Glutamatergic neuron (in vitro differentiated cells): Measurements from ENCODE around the gene SPATA33. TPM values are rescaled to one million over a fixed set of nuclear protein-coding genes. Genes with fewer than 3 reads are reported as not detected.

Source experiments
- DNase-seq: peaks from one replicate; pipeline ENCODE4 v3.0.0; 2022
- H3K27ac Mint-ChIP-seq: one replicate; pipeline ENCODE4 v1.8.0; 2020; ENCODE audit warnings: mild to moderate bottlenecking, mixed read lengths, inconsistent platforms; ENCODE audit not compliant: unreplicated experiment
- H3K27me3 Mint-ChIP-seq: one replicate; pipeline ENCODE4 v1.8.0; 2020; ENCODE audit warnings: mild to moderate bottlenecking, moderate library complexity, mixed read lengths, inconsistent platforms; ENCODE audit not compliant: unreplicated experiment
- H3K36me3 Mint-ChIP-seq: one replicate; pipeline ENCODE4 v1.8.0; 2020; ENCODE audit warnings: mild to moderate bottlenecking, mixed read lengths, inconsistent platforms; ENCODE audit not compliant: unreplicated experiment
- H3K4me1 Mint-ChIP-seq: one replicate; pipeline ENCODE4 v1.8.0; 2020; ENCODE audit warnings: mild to moderate bottlenecking, low read depth, mixed read lengths, inconsistent platforms; ENCODE audit not compliant: unreplicated experiment
- H3K4me3 Mint-ChIP-seq: one replicate; pipeline ENCODE4 v1.8.0; 2020; ENCODE audit warnings: mild to moderate bottlenecking, mixed read lengths, inconsistent platforms; ENCODE audit not compliant: unreplicated experiment
- H3K9me3 Mint-ChIP-seq: one replicate; pipeline ENCODE4 v1.8.0; 2020; ENCODE audit warnings: mild to moderate bottlenecking, moderate library complexity, mixed read lengths, inconsistent platforms; ENCODE audit not compliant: unreplicated experiment
- total RNA-seq: library from RNA; stranded (reverse); fragmentation: NEBNext Ultra II Directional; extraction: Animal tissue kit (Norgen Biotek cat#: 25700); gene quantifications from one replicate; pipeline ENCODE4 v1.2.1, GENCODE V29; 2021; ENCODE audit not compliant: unreplicated experiment
- TF ChIP-seq, protein P1 (sequence below): fragments of 200-600 bp; sonication (generic); IDR thresholded peaks from one replicate; pipeline ENCODE4 v1.5.0; 2021; ENCODE audit not compliant: partially characterized antibody, unreplicated experiment

The SPATA33 gene
- total RNA-seq, 1 donor from 2014 or later = 18.0 TPM

DNA sequence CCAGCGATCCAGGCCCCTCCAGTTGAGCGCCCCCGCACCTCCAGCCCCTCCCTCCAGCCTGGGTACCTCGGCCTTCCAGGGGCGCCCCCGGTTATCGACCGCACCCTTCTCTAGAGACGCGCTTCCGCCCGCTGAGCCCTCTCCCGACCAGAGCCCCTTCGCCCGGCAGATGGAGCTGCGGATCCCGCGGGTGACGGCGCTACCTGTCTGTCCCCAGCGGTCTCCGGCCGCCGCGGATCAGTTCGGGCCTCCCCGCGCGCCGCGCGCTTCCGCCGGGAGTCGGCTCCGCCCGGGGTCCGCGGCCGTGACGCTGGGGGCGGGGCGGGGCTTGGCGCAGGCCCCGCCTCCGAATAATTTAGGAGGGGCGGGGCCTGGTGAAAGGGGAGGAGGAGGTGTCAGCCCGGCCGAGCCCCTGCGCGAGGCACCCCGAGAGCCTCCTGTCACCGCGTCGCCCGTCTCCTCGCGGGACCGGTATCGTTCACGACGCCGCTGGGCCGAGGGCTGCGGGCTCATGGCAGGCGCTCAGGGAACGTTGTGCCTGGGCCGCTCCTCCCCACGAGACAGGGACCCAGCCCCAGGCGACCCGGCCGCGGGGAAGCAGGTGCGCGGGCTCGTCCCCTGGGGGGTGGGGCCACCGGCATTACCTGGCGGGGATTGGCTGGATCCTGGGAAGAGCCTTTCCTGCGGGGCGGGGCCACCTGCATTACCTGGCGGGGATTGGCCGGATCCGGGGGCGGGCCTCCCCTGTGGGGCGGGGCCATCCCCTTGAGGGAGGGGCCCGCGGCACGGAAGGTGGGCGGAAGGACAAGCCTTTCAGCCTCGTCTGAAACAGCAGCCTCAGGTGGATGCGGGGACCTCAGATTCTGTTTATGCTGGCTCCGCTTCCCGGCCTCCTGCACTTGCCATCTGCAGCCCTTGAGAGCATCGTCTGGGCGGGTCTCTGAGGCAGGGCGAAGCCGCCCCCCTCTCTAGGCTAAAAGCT, 44.1 kb downstream of the SPATA33 start, which contains the start of gene SPATA2L:
TSS of gene SPATA2L (minus strand) at position 281 of the 982 bp plus-strand sequence. CDS start 473 bp downstream, outside the sequence.
- peak within 1 kb of the TSS; percentile 67 for H3K4me3 Mint-ChIP-seq
- TF ChIP-seq, protein P1, sequence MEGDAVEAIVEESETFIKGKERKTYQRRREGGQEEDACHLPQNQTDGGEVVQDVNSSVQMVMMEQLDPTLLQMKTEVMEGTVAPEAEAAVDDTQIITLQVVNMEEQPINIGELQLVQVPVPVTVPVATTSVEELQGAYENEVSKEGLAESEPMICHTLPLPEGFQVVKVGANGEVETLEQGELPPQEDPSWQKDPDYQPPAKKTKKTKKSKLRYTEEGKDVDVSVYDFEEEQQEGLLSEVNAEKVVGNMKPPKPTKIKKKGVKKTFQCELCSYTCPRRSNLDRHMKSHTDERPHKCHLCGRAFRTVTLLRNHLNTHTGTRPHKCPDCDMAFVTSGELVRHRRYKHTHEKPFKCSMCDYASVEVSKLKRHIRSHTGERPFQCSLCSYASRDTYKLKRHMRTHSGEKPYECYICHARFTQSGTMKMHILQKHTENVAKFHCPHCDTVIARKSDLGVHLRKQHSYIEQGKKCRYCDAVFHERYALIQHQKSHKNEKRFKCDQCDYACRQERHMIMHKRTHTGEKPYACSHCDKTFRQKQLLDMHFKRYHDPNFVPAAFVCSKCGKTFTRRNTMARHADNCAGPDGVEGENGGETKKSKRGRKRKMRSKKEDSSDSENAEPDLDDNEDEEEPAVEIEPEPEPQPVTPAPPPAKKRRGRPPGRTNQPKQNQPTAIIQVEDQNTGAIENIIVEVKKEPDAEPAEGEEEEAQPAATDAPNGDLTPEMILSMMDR = no peak
- H3K36me3 Mint-ChIP-seq = no peaks in the 10 kb centered on the region
- peaks cover 11% of the 10 kb centered on the region for H3K9me3 Mint-ChIP-seq
- DNase-seq = peak; percentile 92
- no peak within 1 kb of the TSS for H3K27ac Mint-ChIP-seq
- peaks cover 8% of the 10 kb centered on the region for H3K27me3 Mint-ChIP-seq
- H3K4me1 Mint-ChIP-seq = peaks cover 5% of the 10 kb centered on the region

GRCh38 chr16:89704281-89704680, 46.6 kb downstream of the SPATA33 start:
- no peak for DNase-seq
- Mint-ChIP-seq H3K9me3 (peaks cover 6% of the 10 kb centered on the region), H3K4me1 (peaks cover 3% of the 10 kb centered on the region), H3K4me3 (no peak overlapping the region), H3K36me3 (no peaks in the 10 kb centered on the region), H3K27me3 (peaks cover 6% of the 10 kb centered on the region), H3K27ac (peak overlapping the region; percentile 10)
- TF ChIP-seq, protein P1 = no peak

- Mint-ChIP-seq H3K4me1 (peaks cover 6% of the 10 kb centered on the region), H3K9me3 (peaks cover 6% of the 10 kb centered on the region), H3K27me3 (peaks cover 6% of the 10 kb centered on the region), H3K4me3 (no peak overlapping the region), H3K27ac (no peak overlapping the region), H3K36me3 (no peaks in the 10 kb centered on the region)
- TF ChIP-seq, protein P1 = no peak
- no peak for DNase-seq
Observed at GRCh38 chr16:89705006-89705405, 47.4 kb downstream of the SPATA33 start.

GRCh38 chr16:89706518-89707260, 49.1 kb downstream of the SPATA33 start:
- no peak for DNase-seq
- Mint-ChIP-seq H3K27me3 (peaks cover 6% of the 10 kb centered on the region), H3K36me3 (no peaks in the 10 kb centered on the region), H3K4me1 (peaks cover 6% of the 10 kb centered on the region), H3K27ac (no peak overlapping the region), H3K9me3 (peaks cover 6% of the 10 kb centered on the region), H3K4me3 (no peak overlapping the region)
- TF ChIP-seq, protein P1 = no peak
